Vagina (tissue), 2 donors: ENCODE measurements around the gene RFC4.

Source experiments
- POLR2A ChIP-seq, 2 donors: fragments of 450-650 bp; IDR thresholded peaks; one replicate each; pipeline ENCODE4 v1.6.1; 2017; ENCODE audit warnings: antibody characterized with exemption in 2 of 2, mild to moderate bottlenecking in 2 of 2, moderate library complexity in 2 of 2
- POLR2AphosphoS5 ChIP-seq, 2 donors: sonication (generic); formaldehyde crosslinking; IDR thresholded peaks; one replicate each; pipeline ENCODE4 v1.9.0; 2017; ENCODE audit warnings: antibody characterized with exemption in 2 of 2, mild to moderate bottlenecking in 2 of 2, low read depth in 1 of 2; ENCODE audit not compliant: insufficient read depth in 1 of 2
- TF ChIP-seq, protein P1 (sequence below), 3 experiments: fragments of 450-650 bp in 2 of 3; fragments of 200-600 bp in 1 of 3; sonication (generic) in 1 of 3; IDR thresholded peaks; one replicate each; pipeline ENCODE4 v1.5.1; 2017 to 2019; ENCODE audit warnings: antibody characterized with exemption in 3 of 3, mild to moderate bottlenecking in 2 of 3, moderate library complexity in 2 of 3

DNA sequence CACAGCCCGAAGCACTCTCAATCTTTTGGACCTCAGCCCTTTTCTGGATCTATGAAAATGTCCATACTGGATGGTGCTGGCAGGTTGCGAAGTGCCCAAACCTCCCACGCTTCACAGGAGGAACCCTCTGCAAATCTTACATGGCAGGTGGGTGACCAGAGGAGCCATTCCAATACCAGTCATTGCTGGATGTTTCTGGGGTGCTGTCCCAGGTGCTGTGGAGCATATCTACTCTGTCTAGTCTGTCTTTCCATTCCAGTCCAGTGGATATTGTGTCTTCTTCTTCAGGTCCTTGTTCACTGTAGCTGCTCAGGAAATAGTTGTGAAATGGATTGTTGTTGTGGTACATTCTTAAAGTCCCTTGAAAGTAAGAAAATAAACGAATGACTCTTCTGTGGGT is 25.5 kb upstream of the RFC4 start:
- TF ChIP-seq, protein P1, sequence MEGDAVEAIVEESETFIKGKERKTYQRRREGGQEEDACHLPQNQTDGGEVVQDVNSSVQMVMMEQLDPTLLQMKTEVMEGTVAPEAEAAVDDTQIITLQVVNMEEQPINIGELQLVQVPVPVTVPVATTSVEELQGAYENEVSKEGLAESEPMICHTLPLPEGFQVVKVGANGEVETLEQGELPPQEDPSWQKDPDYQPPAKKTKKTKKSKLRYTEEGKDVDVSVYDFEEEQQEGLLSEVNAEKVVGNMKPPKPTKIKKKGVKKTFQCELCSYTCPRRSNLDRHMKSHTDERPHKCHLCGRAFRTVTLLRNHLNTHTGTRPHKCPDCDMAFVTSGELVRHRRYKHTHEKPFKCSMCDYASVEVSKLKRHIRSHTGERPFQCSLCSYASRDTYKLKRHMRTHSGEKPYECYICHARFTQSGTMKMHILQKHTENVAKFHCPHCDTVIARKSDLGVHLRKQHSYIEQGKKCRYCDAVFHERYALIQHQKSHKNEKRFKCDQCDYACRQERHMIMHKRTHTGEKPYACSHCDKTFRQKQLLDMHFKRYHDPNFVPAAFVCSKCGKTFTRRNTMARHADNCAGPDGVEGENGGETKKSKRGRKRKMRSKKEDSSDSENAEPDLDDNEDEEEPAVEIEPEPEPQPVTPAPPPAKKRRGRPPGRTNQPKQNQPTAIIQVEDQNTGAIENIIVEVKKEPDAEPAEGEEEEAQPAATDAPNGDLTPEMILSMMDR (IDR thresholded peaks at IDR 0.05), result no peak
- TF ChIP-seq POLR2A (IDR thresholded peaks at IDR 0.05) (no peak), POLR2AphosphoS5 (IDR thresholded peaks at IDR 0.05; ENCODE audit: insufficient read depth in 1 of 2, low read depth in 1 of 2) (no peak)
